C4-2B (cell line): ENCODE data around the gene CDV3.

Source experiments
- ZFX ChIP-seq: fragments of 450-650 bp; IDR thresholded peaks from 2 replicates; pipeline ENCODE4 v1.6.1; 2017
- TF ChIP-seq, protein P1 (sequence below): fragments of 450-650 bp; conservative IDR thresholded peaks from 2 replicates; pipeline ENCODE4 v1.5.1; 2017; ENCODE audit warnings: mild to moderate bottlenecking

- TF ChIP-seq, protein P1, sequence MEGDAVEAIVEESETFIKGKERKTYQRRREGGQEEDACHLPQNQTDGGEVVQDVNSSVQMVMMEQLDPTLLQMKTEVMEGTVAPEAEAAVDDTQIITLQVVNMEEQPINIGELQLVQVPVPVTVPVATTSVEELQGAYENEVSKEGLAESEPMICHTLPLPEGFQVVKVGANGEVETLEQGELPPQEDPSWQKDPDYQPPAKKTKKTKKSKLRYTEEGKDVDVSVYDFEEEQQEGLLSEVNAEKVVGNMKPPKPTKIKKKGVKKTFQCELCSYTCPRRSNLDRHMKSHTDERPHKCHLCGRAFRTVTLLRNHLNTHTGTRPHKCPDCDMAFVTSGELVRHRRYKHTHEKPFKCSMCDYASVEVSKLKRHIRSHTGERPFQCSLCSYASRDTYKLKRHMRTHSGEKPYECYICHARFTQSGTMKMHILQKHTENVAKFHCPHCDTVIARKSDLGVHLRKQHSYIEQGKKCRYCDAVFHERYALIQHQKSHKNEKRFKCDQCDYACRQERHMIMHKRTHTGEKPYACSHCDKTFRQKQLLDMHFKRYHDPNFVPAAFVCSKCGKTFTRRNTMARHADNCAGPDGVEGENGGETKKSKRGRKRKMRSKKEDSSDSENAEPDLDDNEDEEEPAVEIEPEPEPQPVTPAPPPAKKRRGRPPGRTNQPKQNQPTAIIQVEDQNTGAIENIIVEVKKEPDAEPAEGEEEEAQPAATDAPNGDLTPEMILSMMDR, result no peak
- TF ChIP-seq ZFX, result no peak
Observed at GRCh38 chr3:133600572-133601081, 27.1 kb downstream of the CDV3 start.
